Measurements from ENCODE around the gene ANKS1A. TPM values are rescaled to one million over a fixed set of nuclear protein-coding genes. Genes with fewer than 3 reads are reported as not detected.

Gene ANKS1A
- polyA plus RNA-seq, 3 donors from 2014 or later = 1.3 to 4.3 (median 1.6) TPM

GRCh38 chr6:35085359-35086281, 196.6 kb downstream of the ANKS1A start:
- Mint-ChIP-seq H3K36me3 (peaks cover 11 to 21% (median 16%) of the 10 kb centered on the region in 3 donors), H3K9me3 (no peaks in the 10 kb centered on the region), H3K4me3 (no peak overlapping the region), H3K27ac (no peak overlapping the region), H3K27me3 (ENCODE audit: low read depth in 3 of 3) (peaks cover 0 to 2% (median 2%) of the 10 kb centered on the region in 3 donors), H3K4me1 (peaks cover 0 to 3% of the 10 kb centered on the region in 2 donors)
- no peak for DNase-seq

DNA sequence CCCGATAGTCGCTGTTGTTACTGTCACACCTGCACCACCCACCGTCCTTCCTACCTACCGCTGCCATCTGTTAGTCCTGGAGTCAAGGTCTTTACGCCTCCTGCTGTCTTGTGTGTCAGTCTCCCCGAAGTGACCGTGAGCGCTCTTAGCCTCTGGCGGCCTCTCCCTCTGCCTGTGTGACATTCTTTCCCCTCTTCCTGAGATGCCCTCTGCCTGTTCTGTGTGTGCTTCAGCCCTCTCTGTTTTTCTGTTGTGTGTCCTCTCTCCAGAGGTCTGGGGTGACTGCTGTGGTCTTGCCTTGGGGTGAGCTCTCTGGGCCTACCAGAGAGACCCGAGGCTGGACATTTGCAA, 197.2 kb downstream of the ANKS1A start:
- Mint-ChIP-seq H3K9me3 (no peaks in the 10 kb centered on the region), H3K27ac (no peak overlapping the region), H3K4me3 (no peak overlapping the region), H3K27me3 (ENCODE audit: low read depth in 3 of 3) (peaks cover 2% of the 10 kb centered on the region in 3 donors), H3K36me3 (peaks cover 15 to 23% (median 16%) of the 10 kb centered on the region in 3 donors), H3K4me1 (peaks cover 0 to 3% of the 10 kb centered on the region in 2 donors)
- no peak for DNase-seq

DNA sequence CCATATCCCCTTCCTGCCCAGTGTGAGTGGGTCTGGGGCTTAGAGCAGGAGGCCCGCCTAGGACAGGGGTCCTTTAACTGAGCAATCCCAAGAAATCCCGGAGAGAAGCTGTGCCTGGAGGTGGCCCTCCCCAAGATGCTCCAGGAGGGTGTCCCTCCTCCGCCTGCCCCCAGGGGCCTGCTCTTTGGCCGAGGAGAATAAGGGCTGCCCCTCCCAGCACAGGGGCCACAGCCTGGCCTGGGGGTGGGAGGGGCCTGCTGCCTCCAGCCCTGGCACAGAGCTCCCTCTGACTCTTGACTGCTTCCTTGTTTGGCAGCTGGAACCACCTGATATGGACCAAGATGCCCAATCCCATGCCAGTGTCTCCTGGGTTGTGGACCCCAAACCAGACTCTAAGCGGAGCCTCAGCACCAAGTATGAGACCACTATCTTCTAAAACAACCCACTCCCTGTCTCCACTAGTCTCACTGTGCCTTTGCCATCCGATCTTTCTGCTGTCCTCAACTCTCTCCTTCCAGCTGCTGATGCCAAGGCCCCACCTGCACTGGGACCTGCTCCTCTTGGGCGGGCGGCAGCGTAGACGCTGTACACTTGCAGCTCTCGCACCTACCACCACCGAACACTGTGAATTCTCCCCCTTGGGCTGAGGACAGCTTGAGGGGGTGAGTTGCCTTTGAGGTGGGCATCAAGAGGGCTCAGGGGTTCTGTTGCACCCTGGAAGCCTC, 197.7 kb downstream of the ANKS1A start:
- H3K27ac Mint-ChIP-seq = no peak overlapping the region
- H3K27me3 Mint-ChIP-seq (ENCODE audit: low read depth in 3 of 3) = peaks cover 2% of the 10 kb centered on the region in 3 donors
- no peak overlapping the region for H3K4me3 Mint-ChIP-seq
- peaks cover 0 to 3% of the 10 kb centered on the region in 2 donors for H3K4me1 Mint-ChIP-seq
- H3K36me3 Mint-ChIP-seq = peaks cover 11 to 23% (median 16%) of the 10 kb centered on the region in 3 donors
- DNase-seq = no peak
- no peaks in the 10 kb centered on the region for H3K9me3 Mint-ChIP-seq

DNA sequence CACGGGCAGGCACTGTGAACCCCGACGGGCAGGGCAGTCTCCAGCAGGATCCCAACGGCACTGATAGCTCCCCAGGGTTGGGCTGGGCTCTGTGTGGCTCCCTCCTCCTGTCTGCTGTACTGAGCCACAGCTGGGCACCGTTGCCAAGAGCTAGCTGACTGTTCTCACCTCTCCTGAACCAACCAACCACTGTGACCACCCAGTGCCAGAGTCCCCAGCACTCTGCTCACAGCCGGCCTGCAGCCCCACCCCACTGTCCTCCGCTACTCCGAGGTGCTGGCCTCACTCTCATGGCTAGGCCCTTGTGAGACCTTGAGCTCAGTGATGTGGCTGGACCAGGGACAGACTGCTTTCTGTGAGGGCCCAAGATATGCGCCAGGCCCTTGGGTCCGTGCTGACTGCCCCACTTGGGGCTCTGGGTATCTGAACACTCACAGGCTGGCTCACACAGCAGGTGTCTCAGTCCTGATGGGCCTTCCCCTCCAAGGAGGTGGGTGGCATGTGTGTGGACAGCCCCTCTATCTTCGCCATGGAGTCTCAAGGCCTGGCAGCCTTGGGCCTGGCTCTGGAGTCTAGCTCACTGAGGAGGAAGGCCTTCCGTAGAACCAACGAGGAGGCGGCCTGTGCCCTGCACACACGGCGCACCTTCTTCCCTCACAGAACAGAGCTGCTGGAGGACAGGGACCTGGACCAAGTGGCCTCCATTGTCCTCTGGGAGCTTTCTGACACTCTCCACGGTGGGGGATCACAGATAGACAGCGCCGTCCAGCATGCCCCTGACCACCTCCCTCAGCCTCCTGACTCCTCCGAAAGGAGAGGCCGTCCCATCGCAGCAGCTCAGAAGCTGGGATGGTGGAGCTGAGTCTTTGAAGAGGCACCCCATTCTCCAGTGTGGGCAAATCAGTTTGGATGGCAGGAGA, 198.6 kb downstream of the ANKS1A start:
- Mint-ChIP-seq H3K4me1 (peaks cover 0 to 3% of the 10 kb centered on the region in 2 donors), H3K27ac (no peak overlapping the region), H3K36me3 (peaks cover 10 to 17% (median 16%) of the 10 kb centered on the region in 3 donors), H3K27me3 (ENCODE audit: low read depth in 3 of 3) (peaks cover 2% of the 10 kb centered on the region in 3 donors), H3K4me3 (no peak overlapping the region), H3K9me3 (no peaks in the 10 kb centered on the region)
- DNase-seq = no peak

DNA sequence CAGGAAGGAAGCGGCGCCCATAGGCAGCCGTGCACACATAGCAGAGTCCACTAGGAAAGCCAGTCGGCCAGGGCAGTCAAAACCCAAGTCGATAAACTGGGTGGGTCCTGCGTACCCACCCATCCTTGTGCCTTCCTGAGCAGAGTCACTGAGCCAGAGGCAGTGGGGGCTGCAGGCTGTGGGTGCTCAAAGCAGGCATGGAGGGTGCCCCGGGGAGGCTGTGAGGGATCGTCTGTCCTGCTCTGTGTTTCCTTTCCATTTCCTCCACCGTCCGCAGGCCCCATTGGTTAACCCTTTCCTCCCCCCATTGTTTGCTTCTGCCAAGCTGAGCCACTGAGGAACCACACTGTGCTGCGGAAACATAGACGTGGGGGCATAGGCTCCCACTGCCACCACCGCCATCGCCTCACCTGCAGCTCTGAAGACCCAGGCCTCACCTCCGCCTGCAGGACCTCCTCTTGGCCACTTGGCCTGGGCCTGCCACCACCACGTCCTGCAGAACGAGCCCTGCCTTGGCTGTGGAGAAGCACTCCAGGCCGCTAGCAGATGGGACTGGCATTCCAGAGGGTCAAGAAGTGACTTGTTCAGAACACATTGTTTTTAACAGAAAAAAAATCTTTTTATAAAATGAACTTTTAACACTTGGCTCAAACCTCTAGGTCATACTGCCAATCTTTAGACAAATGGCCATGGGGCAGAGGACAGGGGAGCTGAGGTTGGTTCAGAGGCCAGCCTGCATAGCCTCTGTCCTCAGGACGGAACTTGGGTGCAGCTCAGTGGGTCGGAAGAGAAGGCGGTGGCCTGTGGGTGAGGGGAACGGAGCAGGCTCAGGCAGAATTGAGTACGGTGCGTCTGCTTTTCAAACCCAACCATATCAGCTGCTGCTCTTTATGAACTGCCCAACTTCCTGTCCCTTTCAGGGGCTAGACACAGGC, 199.5 kb downstream of the ANKS1A start:
- no peaks in the 10 kb centered on the region for H3K9me3 Mint-ChIP-seq
- peaks cover 10 to 17% (median 16%) of the 10 kb centered on the region in 3 donors for H3K36me3 Mint-ChIP-seq
- H3K4me1 Mint-ChIP-seq = peaks cover 0 to 3% of the 10 kb centered on the region in 2 donors
- H3K27ac Mint-ChIP-seq = no peak overlapping the region
- H3K4me3 Mint-ChIP-seq = no peak overlapping the region
- peaks cover 2% of the 10 kb centered on the region in 3 donors for H3K27me3 Mint-ChIP-seq (ENCODE audit: low read depth in 3 of 3)
- DNase-seq = no peak

- Mint-ChIP-seq H3K4me1 (peaks cover 0 to 3% of the 10 kb centered on the region in 2 donors), H3K27me3 (ENCODE audit: low read depth in 3 of 3) (peaks cover 2 to 4% (median 2%) of the 10 kb centered on the region in 3 donors), H3K36me3 (peaks cover 10 to 17% (median 16%) of the 10 kb centered on the region in 3 donors), H3K4me3 (no peak overlapping the region), H3K9me3 (no peaks in the 10 kb centered on the region), H3K27ac (no peak overlapping the region)
- DNase-seq = no peak
Observed at GRCh38 chr6:35089216-35089934, 200.3 kb downstream of the ANKS1A start.

DNA sequence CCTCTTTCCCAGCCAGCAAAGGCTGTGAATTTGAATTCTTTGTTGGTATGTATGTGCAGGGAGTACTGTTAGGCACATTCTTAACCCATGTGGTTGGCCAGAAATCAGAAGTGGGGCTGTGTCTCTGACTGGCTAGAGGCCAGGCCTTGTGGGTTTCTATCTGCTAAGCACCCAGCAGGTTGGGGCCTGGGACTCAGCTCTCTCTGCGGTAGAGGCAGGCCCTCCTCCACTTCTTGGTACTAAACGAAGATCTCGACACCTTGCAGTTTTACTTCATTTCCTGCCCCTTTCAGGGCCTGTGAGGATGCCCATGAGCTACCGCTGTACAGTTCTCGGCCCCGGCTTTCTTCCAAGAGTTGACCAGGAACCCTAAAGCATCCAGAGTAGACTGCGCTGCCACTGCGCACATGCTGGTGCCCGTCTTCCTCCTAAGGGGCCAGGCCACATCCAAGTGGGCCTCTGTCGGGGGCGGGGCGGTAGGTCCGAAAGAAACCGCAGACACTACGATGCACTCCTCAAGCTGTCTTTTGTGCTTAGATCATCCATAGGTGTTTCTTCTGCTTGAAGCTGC, 201.0 kb downstream of the ANKS1A start:
- Mint-ChIP-seq H3K4me3 (no peak overlapping the region), H3K36me3 (peaks cover 10 to 17% (median 16%) of the 10 kb centered on the region in 3 donors), H3K4me1 (peaks cover 0 to 3% of the 10 kb centered on the region in 2 donors), H3K27ac (peak overlapping the region in 1 of 6 donors; percentile 28), H3K9me3 (no peaks in the 10 kb centered on the region), H3K27me3 (ENCODE audit: low read depth in 3 of 3) (peaks cover 2 to 4% (median 2%) of the 10 kb centered on the region in 3 donors)
- DNase-seq = no peak

- Mint-ChIP-seq H3K27ac (no peak overlapping the region), H3K27me3 (ENCODE audit: low read depth in 3 of 3) (peaks cover 2 to 4% (median 2%) of the 10 kb centered on the region in 3 donors), H3K4me1 (peaks cover 0 to 3% of the 10 kb centered on the region in 2 donors), H3K36me3 (peaks cover 10 to 16% (median 14%) of the 10 kb centered on the region in 3 donors), H3K4me3 (no peak overlapping the region), H3K9me3 (no peaks in the 10 kb centered on the region)
- no peak for DNase-seq
Observed at GRCh38 chr6:35090734-35091133, 201.7 kb downstream of the ANKS1A start.

- Mint-ChIP-seq H3K27me3 (ENCODE audit: low read depth in 3 of 3) (peaks cover 0 to 2% (median 2%) of the 10 kb centered on the region in 3 donors), H3K36me3 (peaks cover 6 to 14% (median 11%) of the 10 kb centered on the region in 3 donors), H3K4me1 (peaks cover 0 to 3% of the 10 kb centered on the region in 2 donors), H3K4me3 (no peak overlapping the region), H3K27ac (peak overlapping the region in 1 of 6 donors; percentile 56), H3K9me3 (no peaks in the 10 kb centered on the region)
- DNase-seq = no peak
Observed at GRCh38 chr6:35091346-35092083, 202.5 kb downstream of the ANKS1A start.

DNA sequence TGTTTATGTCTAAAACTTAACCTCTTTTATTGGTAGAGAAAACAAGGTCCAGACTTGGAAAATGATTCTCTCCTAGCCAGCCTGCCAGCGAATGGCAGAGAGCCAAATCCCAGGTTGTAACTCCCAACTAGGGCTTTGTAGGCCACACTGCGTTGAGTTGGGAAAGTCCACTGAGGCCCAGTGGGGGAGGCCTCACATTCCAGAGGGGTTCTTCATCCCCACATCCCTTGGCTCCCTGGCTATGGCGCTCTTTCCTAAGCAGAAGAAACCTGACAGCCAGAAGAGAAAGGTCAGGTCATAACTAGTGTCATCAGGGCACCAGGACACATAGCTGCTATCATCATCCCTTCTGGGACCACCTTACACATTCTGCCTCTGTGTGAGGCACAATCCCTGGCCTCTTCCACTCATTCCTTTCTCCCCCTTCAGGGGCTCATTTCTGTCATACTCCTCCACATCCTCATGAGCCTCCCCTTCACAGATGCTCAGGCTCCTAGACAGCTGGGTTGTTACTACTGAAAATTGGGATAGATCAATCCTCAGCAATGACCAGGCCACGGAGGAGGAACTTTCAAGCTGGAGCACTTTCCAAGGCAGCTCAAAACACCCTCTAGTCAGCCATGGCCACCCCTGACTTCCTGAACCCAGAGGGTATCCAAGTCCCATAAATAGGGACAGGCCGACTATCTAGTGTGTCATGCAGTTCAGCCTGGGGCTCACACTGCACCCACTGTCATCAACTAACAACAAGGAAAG, 203.5 kb downstream of the ANKS1A start:
- peaks cover 0 to 2% (median 2%) of the 10 kb centered on the region in 3 donors for H3K27me3 Mint-ChIP-seq (ENCODE audit: low read depth in 3 of 3)
- no peaks in the 10 kb centered on the region for H3K9me3 Mint-ChIP-seq
- DNase-seq = no peak
- peaks cover 0 to 3% of the 10 kb centered on the region in 2 donors for H3K4me1 Mint-ChIP-seq
- peak overlapping the region in 1 of 6 donors; percentile 40 for H3K27ac Mint-ChIP-seq
- H3K36me3 Mint-ChIP-seq = peaks cover 5 to 11% (median 6%) of the 10 kb centered on the region in 3 donors
- no peak overlapping the region for H3K4me3 Mint-ChIP-seq

- no peak for DNase-seq
- Mint-ChIP-seq H3K4me1 (peaks cover 0 to 3% of the 10 kb centered on the region in 2 donors), H3K9me3 (no peaks in the 10 kb centered on the region), H3K36me3 (peaks cover 0 to 8% (median 6%) of the 10 kb centered on the region in 3 donors), H3K4me3 (no peak overlapping the region), H3K27me3 (ENCODE audit: low read depth in 3 of 3) (peaks cover 0 to 4% (median 2%) of the 10 kb centered on the region in 3 donors), H3K27ac (no peak overlapping the region)
Observed at GRCh38 chr6:35093118-35093445, 204.0 kb downstream of the ANKS1A start.

All from immature natural killer cell (primary cell).